NCI-H1694 (cell line): ENCODE measurements around the gene DLGAP4.

Source experiments
- DNase-seq: peaks from one replicate; lab custom pipeline; 2025; lab: John Stamatoyannopoulos, UW

Gene DLGAP4

DNA sequence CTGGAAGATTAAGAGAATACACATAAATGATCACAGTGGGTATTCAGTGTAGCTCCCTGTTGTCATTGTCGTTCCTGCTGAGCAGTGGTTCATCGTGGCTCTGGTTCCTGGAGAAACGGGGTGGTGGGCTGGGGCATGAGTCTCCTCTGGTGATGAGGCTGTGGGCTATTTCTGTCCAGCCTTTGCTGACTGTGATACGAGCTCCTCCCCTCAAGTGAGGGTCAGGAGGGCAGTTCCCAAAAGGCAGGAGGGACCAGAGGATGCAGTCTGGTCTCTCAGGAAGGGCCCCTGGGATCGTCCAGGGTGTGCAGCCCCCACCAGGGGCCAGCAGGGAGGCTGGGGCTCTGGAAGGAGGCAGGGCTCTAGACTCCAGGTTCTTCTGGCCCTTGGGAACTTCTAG, 31.1 kb upstream of the DLGAP4 start:
- DNase-seq: no peak

DNA sequence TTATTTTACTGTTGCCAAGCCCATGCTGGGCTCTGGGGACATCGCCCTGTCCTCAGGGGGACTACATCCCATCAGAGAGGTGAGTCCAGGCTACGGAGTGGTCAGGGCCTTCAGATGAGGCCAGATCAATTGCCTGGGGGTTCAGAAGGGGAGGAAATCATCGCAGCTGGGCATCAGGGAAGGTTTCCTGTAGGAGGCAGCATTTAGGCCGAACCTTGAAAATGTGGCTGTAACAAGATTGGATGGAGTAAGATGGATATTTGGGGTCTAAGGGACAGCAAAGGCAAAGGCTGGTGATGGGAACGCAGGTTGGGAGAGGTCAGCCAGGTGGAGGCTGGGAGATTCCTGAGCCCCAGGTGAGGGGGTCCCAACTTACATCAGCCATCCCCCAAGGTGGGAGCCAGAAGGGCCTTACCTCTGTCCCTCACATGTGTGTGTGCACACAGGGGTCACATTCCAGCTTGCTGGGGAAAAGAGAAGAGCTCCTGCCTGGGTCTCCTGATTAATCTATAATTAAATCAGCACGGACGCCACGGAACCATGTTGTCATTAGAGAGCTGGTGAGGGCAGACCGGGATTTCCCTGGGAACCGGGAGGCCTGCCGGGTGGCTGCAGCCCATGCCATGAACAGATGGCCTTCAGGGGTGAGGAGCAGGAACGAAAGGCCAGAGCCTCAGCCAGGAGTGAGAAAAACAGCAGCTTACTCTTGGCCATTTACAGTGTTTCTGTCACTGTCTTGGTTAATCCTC, 30.5 kb upstream of the DLGAP4 start:
- DNase-seq: no peak

GRCh38 chr20:36277546-36277945, 28.6 kb upstream of the DLGAP4 start:
- DNase-seq: no peak

DNA sequence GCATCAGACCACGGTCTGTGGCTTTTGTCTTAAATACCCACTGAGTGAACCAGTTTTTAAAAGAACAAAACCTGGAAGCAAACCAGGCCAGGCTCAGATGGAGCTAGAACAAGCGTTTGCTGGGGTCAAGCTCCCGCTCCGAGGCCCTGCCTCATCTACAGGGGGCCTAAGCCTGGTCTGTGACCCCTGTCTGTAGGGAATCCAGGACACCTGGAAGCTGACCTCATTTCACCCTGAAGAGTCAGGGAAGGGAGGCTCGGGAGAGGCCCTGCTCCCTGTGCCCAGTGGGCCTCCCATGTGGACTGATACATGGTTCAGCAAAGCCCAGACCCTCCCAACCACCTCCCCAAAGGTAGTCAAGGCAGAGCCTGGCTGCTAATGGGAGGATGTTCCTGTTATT, 26.8 kb upstream of the DLGAP4 start:
- DNase-seq: no peak

GRCh38 chr20:36279776-36280175, 26.4 kb upstream of the DLGAP4 start:
- DNase-seq: no peak

DNA sequence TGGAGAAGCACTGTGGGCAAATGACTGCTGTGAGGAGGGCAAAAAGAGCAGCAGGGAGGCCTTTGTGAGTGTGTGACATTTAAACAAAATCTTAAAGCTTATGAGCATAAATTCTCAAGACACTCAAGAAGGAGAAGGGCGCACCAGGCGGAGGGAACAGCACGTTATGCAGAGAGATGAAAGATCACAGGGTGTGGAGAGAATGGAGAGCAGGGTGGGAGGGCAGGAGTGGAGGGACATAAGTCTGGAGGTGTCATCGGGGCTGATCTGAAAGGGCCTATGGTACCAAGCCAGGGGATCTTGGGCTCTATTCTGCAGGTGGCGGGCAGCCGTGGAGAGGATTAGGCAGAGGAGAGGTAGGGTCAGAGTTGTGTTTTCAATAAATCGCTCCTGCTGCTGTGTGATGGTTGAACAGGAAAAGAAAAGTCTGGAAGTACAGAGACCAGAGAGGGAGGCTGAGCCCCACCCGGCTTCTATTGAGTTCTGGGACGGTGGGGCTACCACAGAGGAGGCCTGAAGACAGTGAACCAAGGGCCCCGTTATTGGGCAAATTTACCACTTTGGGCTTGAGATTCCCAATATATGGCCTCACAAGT, 24.3 kb upstream of the DLGAP4 start:
- DNase-seq: no peak

DNA sequence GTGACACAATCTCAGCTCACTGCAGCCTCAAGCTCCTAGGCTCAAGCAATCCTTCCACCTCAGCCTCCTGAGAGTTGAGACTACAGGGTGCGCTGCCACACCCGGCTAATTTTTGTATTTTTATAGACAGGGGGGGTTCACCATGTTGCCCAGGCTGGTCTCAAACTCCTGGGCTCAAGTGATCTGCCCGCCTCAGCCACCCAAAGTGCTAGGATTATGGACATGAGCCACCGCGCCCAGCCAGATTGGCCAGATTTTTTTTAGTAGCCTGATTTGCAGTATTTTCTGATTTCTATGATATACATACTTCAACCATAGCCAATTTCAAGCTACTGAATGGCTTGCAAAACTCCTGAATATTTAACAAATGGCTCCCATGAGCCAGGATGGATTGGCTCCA, 21.4 kb upstream of the DLGAP4 start:
- DNase-seq: no peak

DNA sequence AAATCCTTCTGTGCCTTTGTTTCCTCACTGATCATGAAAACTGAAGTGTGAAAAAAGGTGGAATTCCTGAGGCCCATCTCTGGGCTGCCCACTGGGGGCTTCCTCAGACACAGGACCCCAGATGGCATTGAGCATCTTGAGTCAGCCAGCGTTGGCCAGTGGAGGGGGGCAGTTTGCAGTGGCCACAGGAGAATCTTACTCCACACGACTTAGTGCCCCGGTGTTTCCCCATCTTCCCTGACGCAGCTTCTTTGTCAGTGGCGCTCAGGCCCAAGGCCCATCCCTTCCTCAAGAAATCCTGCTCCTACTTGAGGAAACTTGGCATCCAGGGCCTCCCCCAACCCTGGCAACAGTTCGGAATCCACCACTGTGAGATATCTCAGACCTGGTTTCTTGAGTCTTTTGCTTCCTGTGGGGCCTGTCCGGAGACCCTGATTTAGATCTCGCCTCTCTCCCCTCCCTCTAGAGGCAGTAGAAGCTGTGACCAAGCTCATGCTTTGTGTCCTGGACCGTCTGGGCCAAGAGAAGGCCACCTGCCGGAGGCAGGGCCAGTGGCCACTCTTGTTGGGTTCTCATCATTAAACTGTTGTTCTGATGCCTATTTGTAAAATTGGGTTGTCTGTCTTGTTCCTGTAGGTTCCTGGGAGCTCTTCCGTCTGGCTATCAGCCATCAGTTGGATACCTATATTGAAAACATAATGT, 20.2 kb upstream of the DLGAP4 start:
- DNase-seq: no peak

DNA sequence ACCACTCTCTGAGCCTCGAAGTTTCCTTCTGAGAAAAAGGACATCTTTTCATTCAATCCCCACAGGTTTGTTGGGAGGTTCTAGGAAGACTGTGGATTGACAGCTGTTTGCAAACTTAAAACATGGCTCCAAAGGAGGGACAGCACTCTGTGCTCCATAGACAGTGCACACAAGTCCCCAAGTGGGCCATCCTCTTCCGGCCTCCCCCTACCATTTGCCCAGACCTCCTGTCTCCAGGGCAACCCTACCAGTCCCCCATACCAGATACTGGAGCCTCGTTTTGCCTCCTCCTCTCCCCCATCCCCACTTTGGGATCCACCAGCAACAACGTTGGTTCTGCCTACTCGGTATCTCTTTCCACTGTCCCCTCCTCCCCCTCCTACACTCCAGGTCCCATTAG, 8.5 kb upstream of the DLGAP4 start:
- DNase-seq: no peak

GRCh38 chr20:36298061-36298460, 8.1 kb upstream of the DLGAP4 start:
- no peak for DNase-seq

DNA sequence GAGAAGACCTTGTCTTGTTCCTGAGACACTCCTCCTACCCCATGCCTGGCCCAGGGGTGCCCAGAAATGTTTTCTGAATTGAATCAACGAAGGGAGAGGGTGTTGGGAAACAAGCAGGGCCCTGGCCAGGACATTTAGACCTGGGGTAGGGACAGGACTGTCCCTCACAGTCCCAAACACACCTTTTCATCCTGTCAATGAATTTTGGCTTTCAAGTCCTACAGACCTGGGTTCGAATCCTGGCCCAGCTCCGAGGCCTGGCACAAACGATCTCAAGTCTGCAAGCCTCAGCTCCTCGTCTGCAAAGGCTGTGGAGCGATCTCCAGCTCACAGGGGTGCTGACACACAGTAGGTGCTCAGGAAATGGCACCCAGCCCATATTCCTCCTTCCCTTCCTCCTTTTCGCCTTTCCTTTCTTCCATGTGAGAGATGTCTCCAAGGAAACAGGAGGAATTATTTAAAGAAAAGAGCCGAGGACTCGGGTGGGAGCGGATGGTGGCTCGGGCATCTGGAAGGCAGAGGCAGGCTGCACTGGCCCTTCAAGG, 7.3 kb upstream of the DLGAP4 start:
- no peak for DNase-seq

DNA sequence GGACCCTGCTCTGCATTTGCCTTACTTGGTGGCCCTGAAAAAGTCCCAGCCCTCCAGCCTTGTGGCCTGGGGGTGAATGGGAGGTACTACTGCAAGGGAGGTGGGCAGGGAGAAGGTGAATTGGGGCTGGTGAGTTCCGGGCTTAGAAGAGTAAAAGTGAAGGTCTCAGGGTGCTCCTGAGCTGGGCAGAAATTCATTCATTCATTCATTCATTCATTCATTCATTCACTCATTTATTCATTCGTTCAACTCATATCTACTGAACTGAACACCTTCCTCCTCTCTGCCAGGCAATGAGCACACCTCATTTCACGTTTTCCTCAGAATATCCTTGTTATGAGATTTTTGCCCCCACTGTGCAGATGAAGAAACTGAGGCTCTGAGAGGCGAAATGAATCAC, 6.7 kb upstream of the DLGAP4 start:
- DNase-seq: no peak

GRCh38 chr20:36301359-36302119, 4.6 kb upstream of the DLGAP4 start:
- DNase-seq: no peak

- DNase-seq: no peak
Measured at GRCh38 chr20:36303020-36303595, 3.0 kb upstream of the DLGAP4 start.

DNA sequence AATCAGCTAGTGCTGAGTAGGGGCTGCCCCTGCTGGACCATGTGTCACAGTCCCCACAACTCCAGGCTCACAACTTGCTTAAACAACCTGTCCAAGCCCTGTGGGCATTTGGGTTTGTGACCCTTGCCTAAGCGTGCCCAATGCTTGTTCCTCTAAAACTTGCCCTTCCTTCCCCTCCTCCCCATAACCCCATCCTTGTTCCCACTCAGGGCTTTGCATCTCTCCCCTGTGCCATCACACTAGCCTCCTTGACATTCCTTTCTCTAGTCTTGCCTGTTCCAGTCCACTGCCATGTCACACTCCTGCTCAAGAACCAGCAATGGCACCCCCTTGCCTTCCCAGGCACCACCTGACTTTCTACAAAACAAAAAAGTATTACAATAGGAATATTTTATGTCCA, 2.3 kb upstream of the DLGAP4 start:
- no peak for DNase-seq

- no peak for DNase-seq
Measured at GRCh38 chr20:36304786-36305495, 1.2 kb upstream of the DLGAP4 start.

- DNase-seq: no peak
Measured at GRCh38 chr20:36306553-36307411, 643 bp downstream of the DLGAP4 start.

DNA sequence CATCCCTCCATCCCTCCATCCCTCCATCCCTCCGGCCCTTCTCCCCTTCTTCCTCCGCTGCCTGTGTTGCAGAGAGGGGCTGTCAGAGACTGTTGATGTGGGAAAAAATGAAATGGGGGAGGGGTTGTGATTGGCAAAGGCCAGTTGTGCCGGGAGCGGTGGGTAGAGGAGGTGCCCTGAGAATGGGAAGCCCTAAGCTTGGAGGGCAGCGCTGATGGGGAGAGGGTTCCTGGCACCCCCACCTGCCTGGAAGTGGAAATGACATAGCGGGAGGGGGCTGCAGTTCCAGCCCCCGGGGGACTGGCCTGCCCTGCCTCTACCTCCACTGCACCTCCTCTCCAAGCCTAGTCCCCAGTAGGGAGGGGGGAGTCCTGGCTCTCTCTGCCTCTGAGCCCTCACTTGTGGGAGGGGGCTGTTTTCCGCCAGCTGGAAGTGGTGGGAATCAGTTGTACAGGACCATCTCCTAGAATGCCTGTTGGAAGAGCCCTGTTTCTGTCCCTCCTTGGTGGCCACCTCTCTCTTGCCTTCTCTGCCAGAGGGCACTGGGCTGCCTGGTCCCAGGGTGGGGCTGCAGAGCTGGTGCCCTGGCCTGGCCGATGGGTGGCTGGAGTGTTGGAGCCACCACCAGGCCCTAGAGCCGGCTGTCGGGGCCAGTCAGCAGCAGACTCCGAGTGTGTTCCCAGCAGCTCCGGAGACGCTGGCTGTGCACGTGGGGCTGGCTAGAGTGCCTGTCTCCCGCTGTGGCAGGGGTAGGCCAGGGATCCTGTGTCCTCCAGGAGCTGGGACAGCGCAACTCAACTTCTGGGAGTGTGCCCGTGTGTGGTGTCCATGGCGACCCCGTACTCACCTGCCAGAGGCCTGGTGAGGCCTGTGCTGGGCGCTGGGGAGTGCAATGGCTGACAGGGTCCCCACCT, 1.5 kb downstream of the DLGAP4 start:
- no peak for DNase-seq

GRCh38 chr20:36308353-36308752, 2.2 kb downstream of the DLGAP4 start:
- no peak for DNase-seq
